A549 (cell line): Measurements from ENCODE around the gene GAPDHS.

ENCODE experiments used
- CHD4 ChIP-seq: fragments of 200-600 bp; sonication (generic); IDR thresholded peaks from 2 replicates; pipeline ENCODE4 v1.6.1; 2016; ENCODE audit warnings: antibody characterized with exemption, mild to moderate bottlenecking, borderline replicate concordance
- KDM1A ChIP-seq: fragments of 200-600 bp; sonication (generic); IDR thresholded peaks from 2 replicates; pipeline ENCODE4 v1.6.1; 2016; ENCODE audit warnings: low read depth, mild to moderate bottlenecking
- POLR2A ChIP-seq: IDR thresholded peaks from 2 replicates; pipeline ENCODE4 v1.6.1; 2012; ENCODE audit warnings: mild to moderate bottlenecking, low read length
- RAD21 ChIP-seq, 2 experiments: fragments of >200 bp in 1 of 2; sonication (Bioruptor Twin) in 1 of 2; formaldehyde crosslinking in 1 of 2; IDR thresholded peaks in 1 of 2; conservative IDR thresholded peaks in 1 of 2; 2 replicates in 1 of 2; 3 replicates in 1 of 2; pipeline ENCODE4 v1.6.1; 2012 to 2018; ENCODE audit warnings: inconsistent platforms in 1 of 2
- RFX5 ChIP-seq: fragments of 450-650 bp; IDR thresholded peaks from 2 replicates; pipeline ENCODE4 v1.7.1; 2014; ENCODE audit warnings: antibody characterized with exemption, mild to moderate bottlenecking, moderate library complexity
- SMC3 ChIP-seq: fragments of >200 bp; sonication (Bioruptor Twin); formaldehyde crosslinking; IDR thresholded peaks from 3 replicates; pipeline ENCODE4 v1.6.1; 2018; ENCODE audit warnings: inconsistent platforms
- TF ChIP-seq, protein P1 (sequence below): fragments of >200 bp; sonication (Bioruptor Twin); formaldehyde crosslinking; IDR thresholded peaks from 3 replicates; pipeline ENCODE4 v1.5.1; 2016
- TF ChIP-seq, protein P2 (sequence below): fragments of 250-450 bp; sonication (Bioruptor Pico); IDR thresholded peaks from 2 replicates; pipeline ENCODE4 v1.5.0; 2021; ENCODE audit warnings: mild to moderate bottlenecking, moderate library complexity, borderline replicate concordance
- TF ChIP-seq, protein P3 (sequence below): IDR thresholded peaks from 2 replicates; pipeline ENCODE4 v1.6.1; 2012

DNA sequence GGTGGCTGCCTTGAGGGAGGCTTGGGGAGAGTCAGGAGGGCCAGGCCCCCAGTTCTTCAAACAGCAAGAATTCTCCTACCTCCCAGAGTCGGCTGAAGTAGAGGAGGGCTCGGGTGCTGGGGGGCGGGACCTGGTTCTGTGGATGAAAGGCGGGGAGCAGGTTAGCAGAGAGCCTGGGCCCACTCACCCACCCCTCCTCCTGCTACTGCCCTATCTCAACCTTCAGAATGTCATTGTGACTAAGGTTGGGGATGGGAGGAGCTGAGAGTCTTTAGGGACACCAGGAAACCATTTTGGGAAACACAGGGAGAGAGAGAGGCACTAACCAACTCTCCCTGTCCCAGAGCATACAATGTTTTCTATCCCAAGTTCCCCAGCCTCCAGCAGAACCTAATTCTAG is 30.5 kb upstream of the GAPDHS start:
- TF ChIP-seq, protein P1, sequence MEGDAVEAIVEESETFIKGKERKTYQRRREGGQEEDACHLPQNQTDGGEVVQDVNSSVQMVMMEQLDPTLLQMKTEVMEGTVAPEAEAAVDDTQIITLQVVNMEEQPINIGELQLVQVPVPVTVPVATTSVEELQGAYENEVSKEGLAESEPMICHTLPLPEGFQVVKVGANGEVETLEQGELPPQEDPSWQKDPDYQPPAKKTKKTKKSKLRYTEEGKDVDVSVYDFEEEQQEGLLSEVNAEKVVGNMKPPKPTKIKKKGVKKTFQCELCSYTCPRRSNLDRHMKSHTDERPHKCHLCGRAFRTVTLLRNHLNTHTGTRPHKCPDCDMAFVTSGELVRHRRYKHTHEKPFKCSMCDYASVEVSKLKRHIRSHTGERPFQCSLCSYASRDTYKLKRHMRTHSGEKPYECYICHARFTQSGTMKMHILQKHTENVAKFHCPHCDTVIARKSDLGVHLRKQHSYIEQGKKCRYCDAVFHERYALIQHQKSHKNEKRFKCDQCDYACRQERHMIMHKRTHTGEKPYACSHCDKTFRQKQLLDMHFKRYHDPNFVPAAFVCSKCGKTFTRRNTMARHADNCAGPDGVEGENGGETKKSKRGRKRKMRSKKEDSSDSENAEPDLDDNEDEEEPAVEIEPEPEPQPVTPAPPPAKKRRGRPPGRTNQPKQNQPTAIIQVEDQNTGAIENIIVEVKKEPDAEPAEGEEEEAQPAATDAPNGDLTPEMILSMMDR = no peak
- TF ChIP-seq CHD4 (no peak), KDM1A (no peak), RFX5 (no peak), RAD21 (conservative IDR thresholded peaks at IDR 0.05 in 1 of 2, IDR thresholded peaks at IDR 0.05 in 1 of 2) (no peak), POLR2A (no peak), SMC3 (no peak)
- TF ChIP-seq, protein P2, sequence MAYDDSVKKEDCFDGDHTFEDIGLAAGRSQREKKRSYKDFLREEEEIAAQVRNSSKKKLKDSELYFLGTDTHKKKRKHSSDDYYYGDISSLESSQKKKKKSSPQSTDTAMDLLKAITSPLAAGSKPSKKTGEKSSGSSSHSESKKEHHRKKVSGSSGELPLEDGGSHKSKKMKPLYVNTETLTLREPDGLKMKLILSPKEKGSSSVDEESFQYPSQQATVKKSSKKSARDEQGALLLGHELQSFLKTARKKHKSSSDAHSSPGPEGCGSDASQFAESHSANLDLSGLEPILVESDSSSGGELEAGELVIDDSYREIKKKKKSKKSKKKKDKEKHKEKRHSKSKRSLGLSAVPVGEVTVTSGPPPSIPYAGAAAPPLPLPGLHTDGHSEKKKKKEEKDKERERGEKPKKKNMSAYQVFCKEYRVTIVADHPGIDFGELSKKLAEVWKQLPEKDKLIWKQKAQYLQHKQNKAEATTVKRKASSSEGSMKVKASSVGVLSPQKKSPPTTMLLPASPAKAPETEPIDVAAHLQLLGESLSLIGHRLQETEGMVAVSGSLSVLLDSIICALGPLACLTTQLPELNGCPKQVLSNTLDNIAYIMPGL (CRISPR knock-in tag) = no peak
- TF ChIP-seq, protein P3, sequence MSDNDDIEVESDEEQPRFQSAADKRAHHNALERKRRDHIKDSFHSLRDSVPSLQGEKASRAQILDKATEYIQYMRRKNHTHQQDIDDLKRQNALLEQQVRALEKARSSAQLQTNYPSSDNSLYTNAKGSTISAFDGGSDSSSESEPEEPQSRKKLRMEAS = no peak
